GM18861 (cell line): ENCODE results near the gene ZNF23.

Experiments
- ATAC-seq: cut with Tn5 transposase; IDR thresholded peaks from one replicate; pipeline ENCODE4 v1.9.1; 2021; ENCODE audit not compliant: unreplicated experiment

Gene ZNF23

DNA sequence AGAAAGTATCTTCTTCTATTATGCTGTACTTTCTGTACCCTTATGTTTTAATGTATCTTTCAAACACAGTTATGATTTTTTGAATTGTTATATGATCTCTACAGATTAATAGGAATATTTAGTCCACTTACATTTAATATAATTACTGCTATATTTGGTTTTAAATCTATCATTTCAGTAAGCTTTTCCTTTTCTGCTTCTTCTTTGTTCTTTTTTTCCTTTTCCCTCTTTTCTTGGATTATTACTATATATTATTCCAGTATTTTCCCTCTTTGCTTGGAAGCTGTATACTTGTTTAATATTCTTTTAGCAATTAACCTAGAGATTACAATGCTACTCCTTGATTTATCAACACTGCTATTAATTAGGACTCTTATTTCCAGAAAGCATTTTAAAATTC lies 33.7 kb downstream of the ZNF23 start:
- ATAC-seq: no peak

DNA sequence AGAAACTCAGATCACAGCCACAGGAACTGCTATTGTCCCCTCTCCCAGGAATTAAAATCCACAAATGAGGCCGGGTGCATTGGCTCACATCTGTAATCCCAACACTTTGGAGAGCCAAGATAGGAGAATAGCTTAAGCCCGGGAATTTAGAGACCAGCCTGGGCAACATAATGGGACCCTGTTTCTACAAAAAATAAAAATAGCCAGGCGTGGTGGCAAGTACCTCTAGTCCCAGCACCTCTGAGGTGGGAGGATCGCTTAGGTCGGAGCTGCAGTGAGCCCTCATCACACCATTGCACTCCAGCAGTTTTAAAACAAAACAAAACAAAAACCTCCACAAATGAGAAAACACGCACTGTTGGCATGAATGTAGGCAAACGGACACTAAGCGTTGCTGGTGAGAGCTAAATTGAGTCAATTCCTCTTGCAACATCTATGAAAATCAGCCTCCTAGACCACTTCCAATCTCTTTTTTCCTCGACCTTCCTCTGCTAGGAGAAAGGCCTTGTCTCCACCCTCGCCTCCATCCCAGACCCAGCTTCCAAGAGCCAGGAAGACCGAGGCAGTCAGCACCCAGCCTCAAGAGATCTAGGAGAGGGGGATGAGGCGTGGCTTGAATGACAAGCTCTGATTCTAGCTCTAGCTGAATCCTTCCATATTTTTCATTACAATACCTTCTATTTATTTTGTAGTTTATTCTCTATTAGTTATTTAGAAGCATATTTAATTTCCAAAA lies 35.0 kb downstream of the ZNF23 start:
- ATAC-seq: no peak

DNA sequence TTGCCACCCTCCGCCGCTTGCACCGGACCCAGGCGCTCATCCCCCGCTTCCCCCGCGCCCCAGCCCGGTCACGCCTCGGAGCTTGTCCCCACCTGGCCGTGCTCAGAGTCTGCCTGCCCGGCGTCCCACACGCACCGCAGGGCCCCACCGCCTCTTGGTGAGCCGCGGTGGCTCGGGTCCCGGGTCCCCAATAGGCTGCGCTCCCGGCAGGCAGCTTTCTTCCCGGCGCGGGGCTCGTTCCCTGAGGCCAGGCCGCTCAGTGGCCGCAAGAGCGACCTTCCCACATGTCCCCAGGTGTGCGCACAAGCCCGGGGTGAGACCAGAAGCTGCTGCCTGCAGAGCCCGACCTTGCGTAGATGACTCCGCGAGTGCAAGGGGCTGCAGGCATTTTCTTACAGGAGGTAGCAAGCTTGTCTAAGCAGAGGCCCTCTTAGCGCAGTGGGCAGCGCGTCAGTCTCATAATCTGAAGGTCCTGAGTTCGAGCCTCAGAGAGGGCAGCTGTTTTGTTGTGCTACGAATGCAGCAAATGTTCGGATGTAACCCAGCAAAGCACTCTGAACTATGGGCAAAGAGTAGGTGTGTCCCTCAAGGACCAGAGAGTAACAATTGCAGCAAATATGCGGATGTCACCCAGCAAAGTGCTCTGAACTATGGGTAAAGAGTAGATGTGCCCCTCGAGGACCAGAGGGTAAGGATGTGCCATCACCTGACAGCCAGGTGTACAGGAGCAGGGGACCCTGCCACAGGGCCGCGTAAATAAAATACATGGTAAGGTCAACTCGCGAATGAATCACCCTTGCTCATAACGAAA lies 35.8 kb downstream of the ZNF23 start:
- ATAC-seq: no peak

DNA sequence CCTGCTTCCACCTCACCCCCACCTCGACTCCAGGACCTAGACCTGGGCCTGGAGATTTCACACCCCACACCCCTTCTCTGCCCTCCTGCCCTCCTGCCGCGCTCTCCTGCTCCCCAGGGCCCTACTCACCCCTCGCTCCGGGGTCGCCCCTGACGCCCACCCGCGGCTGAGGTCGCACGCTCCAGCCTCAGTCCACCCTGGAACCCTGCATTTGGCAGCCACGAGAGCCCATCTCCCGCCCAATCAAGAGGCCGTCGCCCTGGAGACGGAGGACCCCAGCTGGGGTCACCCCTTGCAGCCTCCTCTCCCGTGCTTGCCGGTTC lies 36.3 kb downstream of the ZNF23 start:
- ATAC-seq: no peak

DNA sequence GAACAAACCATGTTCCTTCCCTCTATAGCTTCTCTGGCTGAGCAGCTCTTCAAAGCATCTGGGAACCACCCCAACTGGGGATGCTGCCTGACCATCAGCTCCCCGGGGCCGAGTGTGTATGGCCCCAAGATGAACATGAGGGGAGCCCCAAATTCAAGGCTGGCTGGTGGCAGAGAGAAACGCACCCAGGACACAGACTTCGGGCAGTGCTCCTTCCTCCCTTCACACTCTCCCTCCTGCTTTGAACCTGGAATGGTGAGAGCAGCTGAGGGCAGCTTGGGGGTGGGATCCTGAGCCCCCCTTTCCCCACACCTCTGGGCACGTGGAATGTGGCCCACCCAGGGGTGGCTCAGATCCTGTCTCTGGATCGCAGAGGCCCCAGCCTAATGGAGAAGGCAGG lies 37.4 kb downstream of the ZNF23 start:
- no peak for ATAC-seq

DNA sequence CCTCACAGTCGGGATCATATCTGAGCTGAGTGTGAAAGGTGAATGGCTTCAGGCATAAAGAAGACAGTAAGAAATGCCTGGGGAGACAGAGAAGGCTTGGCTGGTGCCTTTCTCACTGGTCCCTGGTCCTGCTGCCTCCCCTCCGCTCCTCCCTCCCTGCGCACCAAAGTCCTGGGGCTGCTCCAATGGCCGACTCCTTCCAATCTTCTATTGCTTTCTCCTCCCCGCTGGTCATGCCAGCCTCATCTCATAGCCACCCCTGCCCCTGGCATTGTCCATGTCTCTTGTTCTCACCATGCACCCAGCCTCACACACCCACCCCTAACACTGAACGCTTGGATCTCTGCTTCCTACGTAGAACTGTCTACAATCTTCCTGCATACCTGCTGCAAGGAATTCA lies 38.2 kb downstream of the ZNF23 start:
- ATAC-seq: no peak

DNA sequence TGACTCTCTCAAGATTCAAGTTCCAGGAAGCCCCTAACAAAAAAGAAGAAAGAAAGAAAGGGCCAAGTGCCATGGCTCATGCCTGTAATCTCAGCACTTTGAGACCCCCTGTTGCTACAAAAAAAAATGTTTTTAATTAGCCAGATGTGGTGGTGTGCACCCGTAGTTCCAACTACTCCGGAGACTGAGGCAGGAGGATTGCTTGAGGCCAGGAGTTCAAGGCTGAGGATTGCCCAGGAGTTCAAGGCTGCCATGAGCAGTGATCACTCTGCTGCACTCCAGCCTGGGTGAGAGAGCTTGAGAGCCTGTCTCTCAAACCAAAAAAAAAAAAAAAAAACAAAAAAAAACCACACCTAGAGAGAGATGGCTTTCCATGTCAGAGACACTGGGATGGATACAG lies 39.0 kb downstream of the ZNF23 start:
- no peak for ATAC-seq

DNA sequence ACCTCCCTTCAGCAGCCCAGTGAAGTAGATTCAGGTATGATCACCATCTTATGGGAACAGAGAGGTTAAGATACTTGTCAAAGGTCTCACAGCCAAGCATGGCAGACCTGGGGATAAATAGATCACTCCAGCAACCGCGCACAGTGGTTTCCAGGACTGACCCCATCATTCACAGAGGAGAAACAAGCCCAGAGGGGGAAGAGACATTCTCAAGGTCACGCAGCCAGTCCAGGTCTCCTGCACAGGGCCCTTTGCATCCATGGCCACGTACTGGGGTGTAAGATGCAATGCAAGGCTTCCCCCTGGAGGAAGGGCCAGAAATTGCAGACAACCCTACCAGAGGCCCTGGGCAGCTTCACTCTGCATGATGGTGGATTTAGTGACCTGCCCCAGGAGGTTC lies 40.1 kb downstream of the ZNF23 start:
- no peak for ATAC-seq

DNA sequence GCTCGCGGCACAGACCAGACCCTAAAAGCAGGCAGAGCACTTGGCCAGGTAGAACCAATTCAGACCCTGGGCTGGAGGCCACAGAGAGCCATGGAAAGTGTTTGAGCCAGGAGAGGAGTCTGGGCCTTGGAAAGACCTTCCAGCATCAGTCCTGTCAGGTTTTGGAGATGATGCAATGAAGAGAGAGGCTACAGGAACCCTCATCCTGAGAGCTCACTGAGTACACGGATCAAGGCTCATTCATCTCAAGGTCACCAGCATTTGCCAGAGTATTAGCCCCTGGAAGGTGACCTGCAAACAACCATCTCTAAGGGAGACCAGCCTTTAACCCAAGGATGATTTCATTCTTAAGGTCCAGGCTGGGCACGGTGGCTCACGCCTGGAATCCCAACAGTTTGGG lies 48.0 kb downstream of the ZNF23 start:
- no peak for ATAC-seq

DNA sequence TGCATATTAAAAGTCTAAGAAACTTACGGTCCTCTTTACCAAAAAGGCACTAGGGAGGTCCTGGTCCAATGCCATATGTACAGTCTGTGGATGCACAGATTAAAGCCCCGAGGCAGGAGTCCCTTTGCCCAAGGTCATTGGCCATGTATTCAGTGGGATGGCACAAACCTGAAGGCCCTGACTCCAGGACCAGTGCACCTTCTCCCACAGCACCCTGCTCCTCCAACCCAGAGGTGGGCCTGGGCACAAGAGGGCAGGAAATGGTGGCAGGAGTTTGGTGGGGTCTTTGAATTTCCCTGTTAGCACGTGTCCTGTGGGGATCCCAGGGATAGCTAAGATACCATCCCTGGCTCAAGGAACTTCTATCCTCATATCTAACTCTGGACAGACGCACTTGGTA lies 48.7 kb downstream of the ZNF23 start:
- ATAC-seq: no peak

DNA sequence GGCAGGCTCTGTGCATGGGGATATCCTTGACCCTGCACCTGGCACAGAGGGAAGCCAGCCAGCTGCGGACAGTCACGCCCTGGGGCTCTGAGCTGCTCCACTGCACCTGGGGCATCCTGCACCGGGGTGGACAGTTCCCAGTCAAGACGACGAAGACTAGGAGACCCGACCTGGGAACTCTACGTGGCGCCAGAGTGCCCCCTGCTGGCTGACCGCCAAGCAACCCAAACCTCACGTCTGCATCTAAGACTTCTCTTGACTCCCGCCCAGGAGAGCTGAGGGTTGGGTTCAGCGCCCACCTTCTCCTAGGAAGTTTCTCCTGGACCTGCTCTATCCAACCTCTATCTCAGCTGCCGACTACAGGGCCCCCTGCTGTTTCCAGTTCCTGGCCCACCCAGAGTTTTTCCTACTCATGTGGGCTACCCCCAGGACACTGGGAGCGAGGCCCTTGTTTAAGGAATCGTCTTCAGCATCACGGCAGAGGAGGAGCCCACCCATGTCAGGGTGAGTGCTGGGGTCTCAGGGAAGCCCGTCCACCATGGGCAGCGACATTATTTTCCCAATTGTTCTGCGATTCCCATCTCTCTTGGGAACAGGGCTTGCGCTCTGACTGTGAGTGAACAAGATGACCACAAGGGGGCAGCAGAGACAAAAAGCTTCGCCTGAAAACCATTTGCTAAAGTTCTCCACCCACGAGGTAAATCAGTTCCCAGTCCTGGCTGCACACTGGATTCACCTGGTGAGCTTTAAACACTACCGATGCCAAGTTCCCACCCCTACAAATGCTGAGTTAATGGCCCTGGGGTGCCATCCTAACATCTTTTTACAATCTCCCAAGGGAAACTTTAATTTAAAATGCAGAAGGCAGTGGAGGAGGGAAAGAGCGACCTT lies 49.5 kb downstream of the ZNF23 start:
- no peak for ATAC-seq

DNA sequence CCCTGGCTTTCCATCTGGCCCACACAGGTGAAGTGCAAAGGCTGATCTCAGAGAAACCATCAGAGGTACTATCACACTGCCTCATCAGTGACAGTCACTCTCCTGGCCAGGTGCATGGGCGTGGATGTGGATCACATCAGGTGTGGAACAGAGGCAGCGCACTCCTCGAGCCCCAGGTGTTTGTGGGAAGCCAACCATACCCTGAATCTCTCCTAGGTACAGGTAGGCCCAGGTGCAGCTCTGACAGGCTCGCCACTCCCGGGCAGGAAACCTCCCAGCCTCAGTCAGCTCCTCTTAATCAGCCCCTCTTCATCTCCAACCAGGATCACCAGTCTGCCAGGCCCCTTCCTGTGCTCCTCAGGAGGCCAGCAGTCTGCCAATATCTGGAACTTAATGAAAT lies 51.9 kb downstream of the ZNF23 start:
- no peak for ATAC-seq

DNA sequence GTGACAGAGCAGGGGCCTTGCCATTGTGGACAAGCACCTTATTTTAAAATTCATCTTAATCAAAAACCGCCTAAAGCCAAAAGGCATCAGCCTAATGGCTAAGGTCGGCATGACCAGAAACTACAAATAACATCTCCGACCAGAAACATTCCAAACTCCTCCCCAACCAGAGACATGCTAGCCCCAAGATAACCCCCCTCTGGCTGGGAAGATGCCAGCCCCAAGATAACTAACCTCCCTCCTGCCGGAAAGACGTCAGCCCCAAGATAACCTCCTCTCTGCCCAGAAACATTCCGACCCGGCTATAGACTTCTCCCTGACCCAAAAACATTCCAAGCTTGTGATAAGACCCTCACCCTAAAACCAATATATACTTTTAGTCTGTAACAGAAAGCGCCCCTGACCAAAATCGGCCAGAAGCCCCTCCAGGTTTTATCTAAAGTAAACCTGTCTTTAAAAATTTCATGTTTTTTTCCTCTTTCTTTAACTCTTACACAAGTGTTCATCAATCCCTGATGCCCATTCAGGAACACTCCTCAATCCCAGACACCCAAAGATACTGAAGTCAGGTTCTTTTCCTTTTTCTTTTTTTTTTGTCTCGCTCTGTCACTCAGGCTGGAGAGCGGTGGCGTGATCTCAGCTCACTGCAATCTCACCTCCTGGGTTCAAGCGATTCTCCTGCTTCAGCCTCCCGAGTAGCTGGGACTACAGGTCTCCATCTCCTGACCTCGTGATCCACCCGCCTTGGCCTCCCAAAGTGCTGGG lies 52.9 kb downstream of the ZNF23 start:
- ATAC-seq: no peak

DNA sequence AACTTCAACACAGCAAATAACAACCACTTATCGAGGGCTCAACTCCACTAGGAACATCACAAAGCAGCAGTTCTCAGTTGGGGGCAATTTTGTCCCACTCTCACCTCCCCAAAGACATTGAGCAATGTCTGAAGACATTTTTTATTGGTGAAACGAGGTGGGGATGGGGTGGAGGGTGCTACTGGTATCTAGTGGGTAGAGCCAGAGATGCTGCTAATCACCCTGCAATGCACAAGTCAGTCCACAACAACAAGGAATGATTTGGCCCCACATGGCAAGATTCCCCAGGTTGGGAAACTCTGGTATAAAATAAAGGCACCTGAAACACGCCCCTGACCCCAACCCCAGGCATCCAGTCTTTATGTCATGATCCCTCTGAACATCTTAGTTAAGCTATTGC lies 53.5 kb downstream of the ZNF23 start:
- no peak for ATAC-seq

DNA sequence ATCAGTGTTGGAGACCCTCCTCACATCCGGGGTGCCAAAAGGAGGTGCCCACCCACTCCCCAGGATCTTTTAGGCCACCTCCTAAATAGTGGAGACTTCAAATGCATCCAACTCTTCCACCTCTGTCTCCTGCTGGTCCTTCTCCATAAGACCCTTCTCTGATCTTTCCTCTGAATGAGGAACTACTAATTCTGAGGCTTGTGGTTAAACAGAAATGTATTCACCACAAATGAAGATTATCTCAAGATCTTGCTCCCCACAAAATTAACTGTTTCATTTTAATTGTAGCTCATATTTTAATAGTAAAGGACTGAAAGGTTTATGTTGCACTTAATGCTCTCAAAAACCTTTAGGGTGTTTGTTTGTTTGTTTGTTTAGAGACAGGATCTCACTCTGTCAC lies 54.3 kb downstream of the ZNF23 start:
- ATAC-seq: no peak

DNA sequence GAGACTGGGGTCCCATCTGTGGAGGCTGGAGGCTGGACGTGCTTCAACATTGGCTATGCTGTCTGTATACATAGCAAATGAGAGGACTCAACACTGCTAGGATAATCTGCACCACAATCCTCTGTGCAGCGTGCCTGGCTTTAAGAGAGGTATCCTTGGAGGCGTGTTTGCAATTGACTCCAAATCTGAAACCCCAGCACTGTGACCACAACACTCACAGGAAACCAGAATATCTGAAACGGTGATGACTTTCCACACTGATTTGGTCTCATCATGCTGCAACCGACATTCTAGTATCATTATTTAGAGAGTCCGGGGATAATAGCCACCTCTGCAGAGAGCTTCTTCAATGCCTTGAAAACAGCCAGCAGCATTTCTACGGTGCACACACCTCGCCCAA lies 55.3 kb downstream of the ZNF23 start:
- ATAC-seq: no peak

DNA sequence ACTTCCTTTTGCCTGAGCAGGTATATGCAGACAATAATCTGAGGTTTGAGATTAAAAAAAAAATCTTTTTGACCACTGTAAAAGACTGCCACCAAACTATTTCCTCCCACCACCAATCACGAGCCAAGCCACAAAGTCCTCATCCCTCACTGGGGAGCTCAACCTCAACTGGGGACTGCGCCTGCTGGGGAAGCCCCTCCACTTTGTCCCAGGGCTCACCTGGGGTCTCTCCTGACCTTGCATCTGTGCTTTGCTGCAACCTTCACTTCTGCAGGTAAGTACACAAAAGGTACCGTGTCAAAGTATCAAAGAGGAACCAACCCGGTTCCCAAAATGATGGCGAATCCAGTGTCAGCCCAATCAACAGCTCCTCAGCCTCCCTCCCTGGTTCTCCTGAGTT lies 55.7 kb downstream of the ZNF23 start:
- no peak for ATAC-seq

DNA sequence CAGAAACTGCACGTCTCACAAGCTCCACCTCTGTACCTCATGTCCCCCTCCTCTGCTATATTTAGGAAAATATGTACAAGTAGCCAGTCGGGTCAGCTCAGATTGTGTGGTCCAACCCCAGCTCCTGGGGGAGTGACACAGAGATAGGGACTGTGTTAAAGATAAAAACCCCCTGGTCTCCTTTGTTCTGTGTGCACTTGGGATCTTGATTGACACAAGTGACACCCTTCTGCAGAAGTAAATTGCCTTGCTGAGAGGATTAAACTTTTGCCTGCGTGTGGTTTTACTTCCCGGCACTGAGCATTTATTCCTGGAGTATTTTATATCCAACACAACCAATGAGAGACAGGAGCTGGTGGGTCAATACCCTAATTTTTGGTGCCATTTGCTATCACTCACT lies 57.7 kb downstream of the ZNF23 start:
- no peak for ATAC-seq

DNA sequence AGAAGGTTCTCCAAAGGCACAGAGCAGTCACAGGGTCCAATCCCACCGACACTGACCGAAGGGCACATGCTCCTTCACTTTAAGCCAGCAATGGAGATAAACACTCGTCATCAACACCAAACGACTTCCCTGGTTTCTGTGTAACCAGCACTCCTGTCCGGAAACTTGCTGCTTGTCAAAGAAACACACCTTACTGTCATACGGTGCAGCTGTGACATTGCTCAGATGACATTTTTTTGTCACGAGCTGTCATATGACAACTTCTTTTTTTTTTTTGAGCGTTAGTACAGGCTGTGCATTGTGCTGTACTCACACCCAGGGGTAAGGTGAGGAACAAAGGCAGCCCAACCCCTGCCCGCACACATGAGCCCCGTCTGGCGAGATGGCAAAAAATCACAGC lies 59.4 kb downstream of the ZNF23 start:
- no peak for ATAC-seq

DNA sequence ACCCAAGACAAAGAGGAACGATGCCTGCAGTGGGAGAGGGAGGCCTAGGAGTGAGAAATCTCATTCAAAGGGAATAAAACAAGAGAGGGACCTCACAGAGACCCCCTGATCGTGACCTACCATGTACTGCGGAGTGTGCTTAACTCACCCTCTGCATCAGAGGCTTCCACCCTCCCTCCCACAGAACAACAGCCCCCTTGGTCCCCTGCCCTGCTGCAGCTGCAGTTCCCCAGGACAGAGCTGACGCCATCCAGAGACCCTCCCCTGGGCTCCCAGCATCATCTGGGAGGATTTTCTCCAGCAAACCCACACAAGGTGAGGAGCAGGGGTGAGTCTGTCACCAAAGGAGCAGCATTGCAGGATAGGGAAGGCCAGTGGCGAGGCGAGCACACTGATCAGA lies 60.0 kb downstream of the ZNF23 start:
- no peak for ATAC-seq
